ENCODE data around the gene ATP13A4.
"Not testable (repeated sequence)": the region's sequence is repeated elsewhere in the genome, so short reads cannot be mapped to it uniquely, and the experiment has no call there.

Gene ATP13A4

GRCh38 chr3:193559100-193559499, 4.4 kb upstream of the ATP13A4 start:
- no peak for DNase-seq (ENCODE audit: low read depth in 2 of 2)

GRCh38 chr3:193556841-193557240, 2.1 kb upstream of the ATP13A4 start:
- DNase-seq (ENCODE audit: low read depth in 2 of 2): no peak

- DNase-seq (ENCODE audit: low read depth in 2 of 2): no peak
Observed at GRCh38 chr3:193553586-193553985, 1.1 kb downstream of the ATP13A4 start.

DNA sequence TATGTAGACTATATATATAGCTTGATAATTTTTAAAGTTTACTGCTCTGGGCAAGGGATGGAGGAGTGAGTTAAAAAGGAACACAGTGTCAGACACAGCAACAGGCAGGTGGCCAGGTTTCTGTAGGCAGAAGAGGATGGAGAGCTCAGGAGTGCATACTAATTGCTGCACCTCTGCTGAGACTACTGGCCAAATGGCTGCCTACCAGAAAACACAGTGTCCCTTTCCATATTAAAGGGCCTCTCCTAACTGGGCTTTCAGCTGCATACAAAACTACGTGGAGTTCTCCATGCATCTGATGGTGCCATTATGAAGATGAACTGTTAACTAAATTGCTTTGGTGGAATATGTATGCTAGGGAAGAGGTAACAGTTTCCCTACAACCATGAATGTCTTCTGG, 1.8 kb downstream of the ATP13A4 start:
- DNase-seq (ENCODE audit: low read depth in 2 of 2): no peak

DNA sequence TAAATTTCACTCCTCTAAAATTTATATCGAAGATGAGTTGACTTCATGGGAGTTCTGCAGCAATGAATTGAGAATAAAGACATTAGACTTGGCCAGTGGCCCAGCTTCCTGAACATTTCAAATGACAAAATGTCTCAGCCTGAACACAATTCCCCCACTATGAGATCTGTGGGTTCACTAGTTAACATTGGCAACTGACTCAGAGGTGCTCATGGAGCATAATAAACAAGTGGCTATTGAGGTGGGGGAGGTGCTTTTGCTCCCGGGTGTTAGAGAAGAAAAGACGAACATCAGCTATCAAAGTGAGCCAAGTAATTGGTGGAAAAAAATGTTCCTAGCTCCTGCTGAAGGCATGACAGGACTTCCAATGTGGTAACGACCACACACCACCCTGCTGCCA, 6.3 kb downstream of the ATP13A4 start:
- DNase-seq (ENCODE audit: low read depth in 2 of 2): no peak

DNA sequence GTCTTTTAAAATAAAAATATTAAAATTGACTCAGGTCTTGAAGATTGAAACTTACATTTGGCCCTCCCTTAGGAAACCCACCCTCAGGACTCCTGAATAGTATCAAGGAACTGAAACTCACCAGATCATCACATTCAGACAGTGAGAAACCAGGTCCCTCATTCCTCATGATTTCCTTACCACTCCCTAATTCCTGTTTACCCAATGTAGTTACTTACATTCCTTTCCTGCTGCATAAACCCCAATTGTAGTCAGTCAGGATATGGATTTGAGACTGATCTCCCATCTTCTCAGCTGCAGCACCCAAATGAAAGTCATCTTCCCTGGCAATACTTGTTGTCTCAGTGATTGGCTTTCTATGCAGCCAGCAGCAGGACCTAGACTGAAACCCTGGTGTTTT, 8.6 kb downstream of the ATP13A4 start:
- DNase-seq (ENCODE audit: low read depth in 2 of 2): no peak

- DNase-seq (ENCODE audit: low read depth in 2 of 2): no peak
Observed at GRCh38 chr3:193545304-193545703, 9.4 kb downstream of the ATP13A4 start.

DNA sequence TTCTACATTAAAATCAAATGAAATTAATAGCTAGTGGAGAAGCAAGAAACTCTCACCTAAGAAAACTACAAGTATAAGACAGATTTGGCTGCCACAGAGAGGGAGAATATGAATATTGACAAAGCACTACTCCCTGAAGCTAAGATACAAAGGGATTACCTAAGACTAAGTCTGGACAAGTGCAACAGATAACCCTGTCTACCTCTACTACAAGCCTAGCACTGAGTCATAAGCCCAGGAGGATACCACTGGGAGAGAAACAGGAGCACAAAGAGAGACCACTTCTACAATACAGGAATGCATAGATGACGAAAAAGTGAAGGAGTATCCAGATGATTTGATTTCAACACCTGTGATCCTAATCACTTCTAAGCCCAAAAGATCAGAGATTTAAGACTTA, 10.4 kb downstream of the ATP13A4 start:
- no peak for DNase-seq (ENCODE audit: low read depth in 2 of 2)

- no peak for DNase-seq (ENCODE audit: low read depth in 2 of 2)
Observed at GRCh38 chr3:193530231-193531165, 24.2 kb downstream of the ATP13A4 start.

- not testable (repeated sequence) for DNase-seq (ENCODE audit: low read depth in 2 of 2)
Observed at GRCh38 chr3:193526085-193526484, 28.6 kb downstream of the ATP13A4 start.

GRCh38 chr3:193522473-193522872, 32.2 kb downstream of the ATP13A4 start:
- no peak for DNase-seq (ENCODE audit: low read depth in 2 of 2)

- no peak for DNase-seq (ENCODE audit: low read depth in 2 of 2)
Observed at GRCh38 chr3:193520738-193521137, 34.0 kb downstream of the ATP13A4 start.

- DNase-seq (ENCODE audit: low read depth in 2 of 2): no peak
Observed at GRCh38 chr3:193515966-193516365, 38.7 kb downstream of the ATP13A4 start.

- no peak for DNase-seq (ENCODE audit: low read depth in 2 of 2)
Observed at GRCh38 chr3:193510154-193510553, 44.5 kb downstream of the ATP13A4 start.

- no peak for DNase-seq (ENCODE audit: low read depth in 2 of 2)
Observed at GRCh38 chr3:193509103-193509965, 45.4 kb downstream of the ATP13A4 start.

DNA sequence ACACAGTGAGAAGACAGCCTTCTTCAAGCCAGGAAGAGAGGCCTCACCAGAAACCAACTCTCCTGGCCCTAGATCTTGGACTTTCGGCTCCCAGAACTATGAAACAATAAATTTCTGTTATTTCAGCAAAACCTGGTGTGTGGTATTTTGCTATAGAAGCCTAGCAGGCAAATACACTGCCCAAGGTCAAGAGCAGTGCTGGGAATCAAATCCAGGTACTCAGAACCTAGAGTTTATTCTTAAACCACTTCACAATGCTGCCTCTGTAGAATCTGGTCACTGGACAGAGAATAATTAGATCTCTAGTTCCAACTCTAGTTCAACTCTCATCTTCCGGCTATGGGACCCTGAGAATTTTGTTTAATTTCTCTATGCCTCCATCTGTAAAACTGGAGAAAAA, 46.6 kb downstream of the ATP13A4 start:
- DNase-seq (ENCODE audit: low read depth in 2 of 2): no peak

DNA sequence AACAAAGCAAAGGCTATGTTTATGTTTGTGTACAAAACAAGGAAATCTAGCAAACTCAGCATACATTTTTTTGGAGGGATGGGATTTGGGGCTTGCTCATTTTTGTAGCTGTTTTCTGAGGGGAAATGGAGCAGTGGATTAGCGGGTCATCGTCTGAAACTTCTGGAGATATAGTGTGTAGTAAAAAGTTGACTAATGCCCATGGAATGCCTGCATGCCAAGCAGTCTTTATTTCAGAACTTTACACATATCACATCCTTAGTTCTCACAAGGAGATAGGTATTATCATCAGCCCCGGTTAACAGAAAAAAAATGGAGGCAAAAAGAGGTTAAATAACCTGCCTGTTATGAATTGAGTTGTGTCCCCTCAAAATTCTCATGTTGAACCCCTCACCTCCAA, 47.1 kb downstream of the ATP13A4 start:
- DNase-seq (ENCODE audit: low read depth in 2 of 2): no peak

DNA sequence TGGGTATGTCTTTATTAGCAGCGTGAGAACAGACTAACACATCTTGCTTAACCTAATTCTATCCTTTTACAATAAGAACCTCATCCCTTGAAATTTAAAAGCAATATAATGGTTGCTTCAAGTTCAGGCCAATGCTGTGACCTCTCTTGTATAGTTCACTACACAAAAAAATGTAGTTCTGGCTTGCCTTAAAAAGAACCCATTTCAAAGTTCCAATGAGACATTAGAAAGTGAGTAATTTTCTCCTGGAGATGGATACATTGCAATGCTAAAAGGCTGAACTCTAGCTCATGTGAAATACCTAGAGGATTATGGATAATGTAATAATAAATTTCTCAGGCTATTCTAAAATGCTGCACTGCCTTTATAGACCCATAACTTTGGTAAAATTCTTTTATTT, 47.8 kb downstream of the ATP13A4 start:
- DNase-seq (ENCODE audit: low read depth in 2 of 2): no peak

- no peak for DNase-seq (ENCODE audit: low read depth in 2 of 2)
Observed at GRCh38 chr3:193502871-193503270, 51.8 kb downstream of the ATP13A4 start.

DNA sequence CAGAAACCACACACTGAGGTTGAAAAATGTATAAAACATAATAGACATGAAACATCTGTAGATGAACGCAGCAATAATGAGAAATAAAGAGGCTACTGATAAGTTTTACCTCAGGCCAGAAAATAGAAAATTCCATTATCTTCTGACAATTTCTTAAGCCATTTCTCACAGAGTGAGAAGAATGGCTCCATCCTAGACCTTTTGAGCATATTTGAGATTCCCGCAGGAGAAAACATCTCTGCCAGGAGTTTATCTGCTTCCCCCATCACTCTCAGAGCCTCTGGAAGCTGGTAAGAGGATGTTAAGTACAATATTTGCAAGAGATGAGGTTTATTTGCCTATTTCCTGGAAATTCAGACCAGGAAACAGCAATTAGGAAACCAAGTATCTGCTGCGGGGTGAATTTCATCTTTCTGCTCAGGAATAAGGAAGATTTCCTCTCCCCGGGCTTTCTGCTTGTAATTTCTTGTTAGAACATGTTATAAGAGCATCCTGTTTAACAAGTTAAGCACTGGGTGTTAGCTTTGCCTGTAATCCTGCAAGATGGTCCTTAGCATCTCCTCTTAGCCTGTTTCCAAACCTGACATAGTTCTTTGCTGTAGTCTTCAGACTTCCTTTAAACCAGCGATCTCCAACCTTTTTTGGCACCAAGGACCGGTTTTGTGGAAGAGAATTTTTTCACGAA, 54.8 kb downstream of the ATP13A4 start:
- no peak for DNase-seq (ENCODE audit: low read depth in 2 of 2)

DNA sequence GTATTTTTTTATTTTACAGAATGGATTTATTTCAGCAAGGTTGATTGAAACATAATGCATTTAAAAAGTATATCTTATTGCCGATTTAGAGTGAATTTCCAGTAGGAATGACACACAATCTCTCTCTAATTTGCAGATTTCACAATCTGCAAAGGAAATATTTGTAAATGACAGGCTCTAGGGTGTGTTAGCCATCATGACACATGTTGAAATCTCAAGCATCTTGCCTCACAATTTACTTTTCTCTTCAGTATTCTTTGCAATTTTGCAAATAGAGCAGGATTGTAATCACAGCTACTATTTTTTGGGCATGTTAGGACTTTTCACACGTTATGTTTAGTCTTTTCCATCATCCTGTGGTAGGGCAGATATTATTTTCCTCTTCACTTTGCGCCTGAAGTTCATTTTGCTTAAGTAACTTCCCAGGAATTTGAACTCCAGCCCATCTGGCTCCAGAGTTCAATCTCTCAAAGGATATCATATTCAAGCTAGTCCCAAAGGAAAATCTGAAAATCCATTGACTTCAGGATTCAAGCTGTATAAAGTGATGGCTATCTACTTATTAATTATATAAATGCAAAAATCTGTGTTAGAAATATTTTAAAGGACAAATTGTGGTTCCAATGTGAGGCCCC, 55.4 kb downstream of the ATP13A4 start:
- no peak for DNase-seq (ENCODE audit: low read depth in 2 of 2)

- DNase-seq (ENCODE audit: low read depth in 2 of 2): no peak
Observed at GRCh38 chr3:193498215-193498614, 56.5 kb downstream of the ATP13A4 start.

Data from fibroblast of skin of left biceps (primary cell).